Measurements from ENCODE around the gene GPNMB.
"Not testable (repeated sequence)": the region's sequence is repeated elsewhere in the genome, so short reads cannot be mapped to it uniquely, and the experiment has no call there.

The GPNMB gene

DNA sequence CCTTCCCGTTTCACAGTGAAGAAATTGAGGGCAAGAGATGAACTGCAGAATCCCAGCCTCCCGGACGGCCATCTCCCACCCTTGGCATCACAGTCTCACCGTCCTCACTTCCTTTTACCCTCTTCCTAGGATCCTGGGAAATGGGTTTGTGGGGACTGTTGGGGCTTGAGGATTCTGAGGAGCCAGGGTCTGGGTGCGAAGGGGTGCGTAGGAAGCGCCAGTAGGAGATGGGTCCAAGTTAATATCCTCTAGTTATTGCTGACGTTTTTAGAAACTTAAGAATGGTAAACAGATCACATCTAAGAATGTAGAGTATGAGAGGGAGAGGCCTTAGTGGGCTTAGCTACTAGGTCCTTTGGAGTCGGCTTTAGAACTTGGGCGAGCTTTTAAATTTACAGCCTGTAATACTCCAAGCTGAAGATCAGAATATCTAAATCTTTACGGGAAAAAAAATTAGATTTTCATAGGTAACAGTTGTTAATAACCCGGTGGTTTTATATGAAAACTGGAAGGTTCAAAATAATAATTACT is 53.3 kb downstream of the GPNMB start:
- no peak for DNase-seq (ENCODE audit: low read depth)
- in situ Hi-C loops (cut with HindIII; ENCODE audit: low sequenced_read_pairs), result no loop called here
- H3K4me3 ChIP-seq (ENCODE audit: low read depth, low read length), result peak overlapping the region; percentile 85
- TF ChIP-seq, protein P1, sequence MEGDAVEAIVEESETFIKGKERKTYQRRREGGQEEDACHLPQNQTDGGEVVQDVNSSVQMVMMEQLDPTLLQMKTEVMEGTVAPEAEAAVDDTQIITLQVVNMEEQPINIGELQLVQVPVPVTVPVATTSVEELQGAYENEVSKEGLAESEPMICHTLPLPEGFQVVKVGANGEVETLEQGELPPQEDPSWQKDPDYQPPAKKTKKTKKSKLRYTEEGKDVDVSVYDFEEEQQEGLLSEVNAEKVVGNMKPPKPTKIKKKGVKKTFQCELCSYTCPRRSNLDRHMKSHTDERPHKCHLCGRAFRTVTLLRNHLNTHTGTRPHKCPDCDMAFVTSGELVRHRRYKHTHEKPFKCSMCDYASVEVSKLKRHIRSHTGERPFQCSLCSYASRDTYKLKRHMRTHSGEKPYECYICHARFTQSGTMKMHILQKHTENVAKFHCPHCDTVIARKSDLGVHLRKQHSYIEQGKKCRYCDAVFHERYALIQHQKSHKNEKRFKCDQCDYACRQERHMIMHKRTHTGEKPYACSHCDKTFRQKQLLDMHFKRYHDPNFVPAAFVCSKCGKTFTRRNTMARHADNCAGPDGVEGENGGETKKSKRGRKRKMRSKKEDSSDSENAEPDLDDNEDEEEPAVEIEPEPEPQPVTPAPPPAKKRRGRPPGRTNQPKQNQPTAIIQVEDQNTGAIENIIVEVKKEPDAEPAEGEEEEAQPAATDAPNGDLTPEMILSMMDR (IDR thresholded peaks at IDR 0.05; ENCODE audit: low read depth, low read length, missing control alignments), result no peak

DNA sequence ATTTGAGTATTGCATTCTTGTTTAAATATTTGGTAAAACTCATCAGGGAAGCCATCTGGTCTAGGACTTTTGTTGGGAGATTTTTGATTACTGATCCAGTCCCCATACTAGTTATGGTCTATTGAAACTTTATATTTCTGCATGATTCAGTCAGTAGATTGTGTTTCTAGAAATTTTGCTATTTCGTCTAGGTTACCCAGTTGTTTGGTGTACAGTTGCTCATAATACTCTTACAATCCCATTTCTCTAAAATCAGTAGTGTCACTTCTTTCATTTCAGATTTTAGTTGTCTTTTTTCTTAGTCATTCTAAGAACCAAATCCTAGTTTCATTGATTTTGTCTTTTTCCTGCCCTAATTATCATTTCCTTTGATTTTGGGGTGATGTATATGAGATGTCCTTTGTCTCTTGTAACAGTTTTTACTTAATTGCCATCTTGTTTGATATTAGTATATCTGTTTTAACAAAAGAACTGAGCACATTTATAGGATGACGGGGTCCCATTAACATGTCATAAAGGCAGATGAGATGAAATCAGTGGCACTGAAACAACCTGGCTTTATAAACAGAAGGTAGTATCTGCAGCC is 60.5 kb downstream of the GPNMB start:
- in situ Hi-C loops (cut with HindIII; ENCODE audit: low sequenced_read_pairs), result no loop called here
- no peak for DNase-seq (ENCODE audit: low read depth)
- no peak overlapping the region for H3K4me3 ChIP-seq (ENCODE audit: low read depth, low read length)
- TF ChIP-seq, protein P1 (IDR thresholded peaks at IDR 0.05; ENCODE audit: low read depth, low read length, missing control alignments), result no peak

DNA sequence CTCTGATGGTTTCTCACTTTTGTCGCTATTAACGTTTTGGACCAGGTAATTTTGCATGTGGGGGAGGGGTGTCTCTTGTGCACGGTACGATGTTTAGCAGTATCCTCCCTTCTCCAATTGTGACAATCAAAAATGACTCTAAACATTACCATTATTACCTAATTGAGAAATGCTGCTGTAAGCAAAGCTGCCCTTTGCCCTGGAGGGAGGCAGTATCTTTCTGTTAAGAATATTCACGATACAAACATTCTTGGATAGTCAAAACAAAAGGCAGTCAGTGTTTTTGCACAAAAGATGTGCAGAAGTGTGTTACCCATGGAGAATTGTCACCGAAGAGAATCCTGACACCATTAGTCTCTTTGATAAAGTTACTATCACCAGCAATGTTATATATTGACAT is 62.2 kb downstream of the GPNMB start:
- no peak overlapping the region for H3K4me3 ChIP-seq (ENCODE audit: low read depth, low read length)
- DNase-seq (ENCODE audit: low read depth), result no peak
- in situ Hi-C loops (cut with HindIII; ENCODE audit: low sequenced_read_pairs), result no loop called here
- TF ChIP-seq, protein P1 (IDR thresholded peaks at IDR 0.05; ENCODE audit: low read depth, low read length, missing control alignments), result no peak

DNA sequence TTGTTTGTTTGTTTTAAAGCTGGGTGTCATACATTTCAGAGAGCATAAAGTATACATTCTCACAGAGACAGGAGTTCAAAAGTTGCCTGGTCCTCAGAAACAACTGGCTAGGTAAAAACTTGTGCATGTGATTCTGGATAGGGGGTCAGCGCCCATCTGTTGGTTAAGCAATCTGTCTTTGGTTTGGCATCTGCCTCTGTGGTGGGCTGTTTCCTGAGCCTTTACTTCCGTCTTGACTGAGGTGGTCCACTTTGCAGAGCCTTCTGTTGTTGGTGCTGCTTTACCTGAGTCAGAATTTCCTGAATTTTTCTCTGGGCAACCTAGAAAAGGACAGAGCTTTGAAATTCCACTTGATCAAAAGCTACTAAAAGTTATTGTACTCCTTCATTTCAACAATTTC is 65.6 kb downstream of the GPNMB start:
- in situ Hi-C loops (cut with HindIII; ENCODE audit: low sequenced_read_pairs); DNase-seq (ENCODE audit: low read depth); H3K4me3 ChIP-seq (ENCODE audit: low read depth, low read length): not testable (repeated sequence)

DNA sequence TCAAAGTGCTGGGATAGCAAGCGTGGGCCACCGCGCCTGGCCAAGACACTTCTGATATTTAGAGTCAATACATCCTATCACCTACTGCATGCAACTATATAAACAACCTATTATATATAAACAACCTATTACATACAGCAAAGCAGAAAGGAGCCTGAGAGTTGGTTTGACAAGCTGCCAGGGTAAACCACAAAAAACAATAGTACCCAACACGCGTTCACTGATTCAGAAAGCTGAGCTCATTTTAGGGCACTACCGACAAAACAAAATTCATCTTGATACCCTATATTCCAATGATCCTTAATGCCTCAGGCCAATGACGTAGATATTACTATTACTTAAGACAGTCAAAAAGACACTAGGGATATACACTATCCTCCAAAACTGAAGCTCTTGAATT is 68.8 kb downstream of the GPNMB start:
- H3K4me3 ChIP-seq (ENCODE audit: low read depth, low read length), result no peak overlapping the region
- TF ChIP-seq, protein P1 (IDR thresholded peaks at IDR 0.05; ENCODE audit: low read depth, low read length, missing control alignments), result no peak
- peak; percentile 65 for DNase-seq (ENCODE audit: low read depth)
- in situ Hi-C loops (cut with HindIII; ENCODE audit: low sequenced_read_pairs), result no loop called here

Data from astrocyte of the cerebellum (primary cell).